HEK293 (cell line): ENCODE results near the gene MYCN.

ENCODE experiments used
- CTCF ChIA-PET: fragments of 350-600 bp; formaldehyde crosslinking; extraction: SDS; loops from one replicate; lab custom pipeline; 2021; ENCODE audit warnings: antibody characterized with exemption; lab: Yijun Ruan, JAX
- POLR2A ChIA-PET: fragments of 300-600 bp; formaldehyde crosslinking; extraction: SDS; loops from one replicate; lab custom pipeline; 2020; ENCODE audit warnings: antibody characterized with exemption, inconsistent platforms; lab: Yijun Ruan, JAX
- H3K27ac ChIP-seq: fragments of 200-500 bp; sonication (Bioruptor generic); 2 replicates; pipeline ENCODE4 v1.5.1; 2014; ENCODE audit warnings: low read depth, low read length, control low read depth, inconsistent platforms; ENCODE audit errors: extremely low read depth
- H3K36me3 ChIP-seq, 2 experiments: fragments of 200-500 bp in 1 of 2; sonication (Bioruptor generic) in 1 of 2; 1 replicate in 1 of 2; 2 replicates in 1 of 2; pipeline ENCODE4 v1.5.1; 2014 to 2017; ENCODE audit warnings: inconsistent platforms in 2 of 2, low read length in 2 of 2; ENCODE audit not compliant: control insufficient read depth in 2 of 2, insufficient read depth in 1 of 2
- H3K4me1 ChIP-seq: fragments of 200-500 bp; sonication (Bioruptor generic); 2 replicates; pipeline ENCODE4 v1.5.1; 2014; ENCODE audit warnings: mild to moderate bottlenecking, low read length, inconsistent platforms; ENCODE audit not compliant: control insufficient read depth, insufficient read depth
- H3K4me3 ChIP-seq: 2 replicates; pipeline ENCODE4 v1.5.1; 2011; ENCODE audit warnings: low read depth, mild to moderate bottlenecking, control low read depth, low read length, moderate library complexity
- H3K9me3 ChIP-seq: fragments of 200-500 bp; sonication (Bioruptor generic); 2 replicates; pipeline ENCODE4 v1.5.1; 2014; ENCODE audit warnings: low read depth, low read length, inconsistent platforms; ENCODE audit not compliant: control insufficient read depth, insufficient read depth
- HIC1 ChIP-seq: fragments of 450-650 bp; formaldehyde crosslinking; IDR thresholded peaks from 2 replicates; pipeline ENCODE4 v1.5.1; 2016; ENCODE audit warnings: missing biosample characterization, missing genetic modification characterization
- MZF1 ChIP-seq: fragments of 450-650 bp; formaldehyde crosslinking; IDR thresholded peaks from 2 replicates; pipeline ENCODE4 v1.5.1; 2017; ENCODE audit warnings: missing biosample characterization, missing genetic modification characterization, borderline replicate concordance
- TSHZ1 ChIP-seq: fragments of 450-650 bp; formaldehyde crosslinking; IDR thresholded peaks from 2 replicates; pipeline ENCODE4 v1.5.1; 2016; ENCODE audit warnings: missing biosample characterization, missing genetic modification characterization, borderline replicate concordance
- ZBTB1 ChIP-seq: fragments of 450-650 bp; formaldehyde crosslinking; IDR thresholded peaks from 2 replicates; pipeline ENCODE4 v1.5.1; 2016; ENCODE audit warnings: missing biosample characterization, missing genetic modification characterization
- ZBTB7A ChIP-seq: fragments of 450-650 bp; formaldehyde crosslinking; IDR thresholded peaks from 2 replicates; pipeline ENCODE4 v1.5.1; 2016; ENCODE audit warnings: low read depth, missing biosample characterization, missing genetic modification characterization
- ZFP3 ChIP-seq: fragments of 450-650 bp; formaldehyde crosslinking; IDR thresholded peaks from 2 replicates; pipeline ENCODE4 v1.5.1; 2016; ENCODE audit warnings: low read depth, missing biosample characterization, missing genetic modification characterization
- ZNF324 ChIP-seq: fragments of 450-650 bp; formaldehyde crosslinking; IDR thresholded peaks from 2 replicates; pipeline ENCODE4 v1.5.1; 2016; ENCODE audit warnings: missing biosample characterization, missing genetic modification characterization
- ZNF394 ChIP-seq: fragments of 450-650 bp; formaldehyde crosslinking; IDR thresholded peaks from 2 replicates; pipeline ENCODE4 v1.5.1; 2016; ENCODE audit warnings: missing biosample characterization, missing genetic modification characterization, mild to moderate bottlenecking, moderate library complexity, borderline replicate concordance
- ZNF596 ChIP-seq: fragments of 450-650 bp; IDR thresholded peaks from 2 replicates; pipeline ENCODE4 v1.5.0; 2018; ENCODE audit warnings: missing biosample characterization, mild to moderate bottlenecking, missing genetic modification characterization, moderate library complexity
- ZSCAN5A ChIP-seq: fragments of 450-650 bp; formaldehyde crosslinking; IDR thresholded peaks from 2 replicates; pipeline ENCODE4 v1.5.1; 2016; ENCODE audit warnings: missing biosample characterization, missing genetic modification characterization
- TF ChIP-seq, protein P1 (sequence below): fragments of 450-650 bp; formaldehyde crosslinking; IDR thresholded peaks from 2 replicates; pipeline ENCODE4 v1.5.1; 2017; ENCODE audit warnings: missing biosample characterization, missing genetic modification characterization
- TF ChIP-seq, protein P2 (sequence below): fragments of 450-650 bp; formaldehyde crosslinking; IDR thresholded peaks from 2 replicates; pipeline ENCODE4 v1.5.1; 2016; ENCODE audit warnings: missing biosample characterization, missing genetic modification characterization
- TF ChIP-seq, protein P3 (sequence below): fragments of 450-650 bp; formaldehyde crosslinking; optimal IDR thresholded peaks from 2 replicates; pipeline ENCODE3; 2016; ENCODE audit warnings: missing biosample characterization, mild to moderate bottlenecking, missing genetic modification characterization

The MYCN gene

GRCh38 chr2:15941871-15942710, 1.7 kb downstream of the MYCN start (continued):
- TF ChIP-seq MZF1 (tag by site-specific recombination) (no peak), ZNF596 (no peak), ZBTB1 (tag by site-specific recombination) (no peak), ZNF394 (peak; percentile 57; the same call in 1 of the 2 replicates)
- TF ChIP-seq, protein P1, sequence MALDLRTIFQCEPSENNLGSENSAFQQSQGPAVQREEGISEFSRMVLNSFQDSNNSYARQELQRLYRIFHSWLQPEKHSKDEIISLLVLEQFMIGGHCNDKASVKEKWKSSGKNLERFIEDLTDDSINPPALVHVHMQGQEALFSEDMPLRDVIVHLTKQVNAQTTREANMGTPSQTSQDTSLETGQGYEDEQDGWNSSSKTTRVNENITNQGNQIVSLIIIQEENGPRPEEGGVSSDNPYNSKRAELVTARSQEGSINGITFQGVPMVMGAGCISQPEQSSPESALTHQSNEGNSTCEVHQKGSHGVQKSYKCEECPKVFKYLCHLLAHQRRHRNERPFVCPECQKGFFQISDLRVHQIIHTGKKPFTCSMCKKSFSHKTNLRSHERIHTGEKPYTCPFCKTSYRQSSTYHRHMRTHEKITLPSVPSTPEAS (tag by site-specific recombination) = no peak
- TF ChIP-seq, protein P2, sequence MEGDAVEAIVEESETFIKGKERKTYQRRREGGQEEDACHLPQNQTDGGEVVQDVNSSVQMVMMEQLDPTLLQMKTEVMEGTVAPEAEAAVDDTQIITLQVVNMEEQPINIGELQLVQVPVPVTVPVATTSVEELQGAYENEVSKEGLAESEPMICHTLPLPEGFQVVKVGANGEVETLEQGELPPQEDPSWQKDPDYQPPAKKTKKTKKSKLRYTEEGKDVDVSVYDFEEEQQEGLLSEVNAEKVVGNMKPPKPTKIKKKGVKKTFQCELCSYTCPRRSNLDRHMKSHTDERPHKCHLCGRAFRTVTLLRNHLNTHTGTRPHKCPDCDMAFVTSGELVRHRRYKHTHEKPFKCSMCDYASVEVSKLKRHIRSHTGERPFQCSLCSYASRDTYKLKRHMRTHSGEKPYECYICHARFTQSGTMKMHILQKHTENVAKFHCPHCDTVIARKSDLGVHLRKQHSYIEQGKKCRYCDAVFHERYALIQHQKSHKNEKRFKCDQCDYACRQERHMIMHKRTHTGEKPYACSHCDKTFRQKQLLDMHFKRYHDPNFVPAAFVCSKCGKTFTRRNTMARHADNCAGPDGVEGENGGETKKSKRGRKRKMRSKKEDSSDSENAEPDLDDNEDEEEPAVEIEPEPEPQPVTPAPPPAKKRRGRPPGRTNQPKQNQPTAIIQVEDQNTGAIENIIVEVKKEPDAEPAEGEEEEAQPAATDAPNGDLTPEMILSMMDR (tag by site-specific recombination) = 0 out of 2 replicates have a peak, but pooled peaks have one; percentile 6
- TF ChIP-seq, all 188 proteins: peak for 6

DNA sequence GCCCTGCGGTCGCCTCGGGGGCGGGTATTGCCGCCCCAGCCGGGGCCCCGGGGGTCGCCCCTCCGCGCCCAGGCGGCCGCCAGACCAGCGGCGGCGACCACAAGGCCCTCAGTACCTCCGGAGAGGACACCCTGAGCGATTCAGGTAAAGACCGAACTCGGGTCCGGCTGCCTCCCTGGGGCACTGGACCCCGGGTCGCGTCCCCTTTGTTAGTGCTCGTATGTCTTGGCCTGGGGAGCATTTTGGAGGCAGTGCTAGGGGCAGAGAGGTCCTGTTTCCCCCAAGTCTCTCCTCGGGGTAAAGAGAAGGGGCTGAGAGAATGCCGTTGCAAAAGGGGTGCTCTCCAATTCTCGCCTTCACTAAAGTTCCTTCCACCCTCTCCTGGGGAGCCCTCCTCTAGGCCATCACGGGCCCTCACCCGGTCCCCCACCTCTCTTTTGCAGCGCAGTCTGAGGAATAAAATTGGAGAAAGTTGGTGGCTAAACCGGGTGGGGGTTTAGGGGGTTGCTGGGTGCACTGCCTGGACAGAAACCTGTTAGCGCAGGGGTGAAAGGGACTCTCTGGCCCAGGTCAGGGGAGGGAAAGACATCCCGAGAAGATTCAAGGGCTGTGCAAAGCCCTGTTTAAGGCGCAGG, 2.5 kb downstream of the MYCN start:
- Histone ChIP-seq H3K27ac (peak overlapping the region; percentile 62; the same call in 1 of the 2 replicates), H3K4me3 (peak overlapping the region; percentile 63), H3K36me3 (peaks cover 0 to 11% of the 10 kb centered on the region in 2 experiments; a peak in 1 of 3 replicates), H3K4me1 (peaks cover 8% of the 10 kb centered on the region), H3K9me3 (no peaks in the 10 kb centered on the region)
- TF ChIP-seq TSHZ1 (tag by site-specific recombination) = no peak
- TF ChIP-seq ZFP3 = no peak
- TF ChIP-seq ZBTB7A (tag by site-specific recombination) = no peak
- no peak for TF ChIP-seq ZNF324 (tag by site-specific recombination)
- no peak for TF ChIP-seq HIC1
- TF ChIP-seq ZSCAN5A (tag by site-specific recombination) = no peak
- TF ChIP-seq, protein P3, sequence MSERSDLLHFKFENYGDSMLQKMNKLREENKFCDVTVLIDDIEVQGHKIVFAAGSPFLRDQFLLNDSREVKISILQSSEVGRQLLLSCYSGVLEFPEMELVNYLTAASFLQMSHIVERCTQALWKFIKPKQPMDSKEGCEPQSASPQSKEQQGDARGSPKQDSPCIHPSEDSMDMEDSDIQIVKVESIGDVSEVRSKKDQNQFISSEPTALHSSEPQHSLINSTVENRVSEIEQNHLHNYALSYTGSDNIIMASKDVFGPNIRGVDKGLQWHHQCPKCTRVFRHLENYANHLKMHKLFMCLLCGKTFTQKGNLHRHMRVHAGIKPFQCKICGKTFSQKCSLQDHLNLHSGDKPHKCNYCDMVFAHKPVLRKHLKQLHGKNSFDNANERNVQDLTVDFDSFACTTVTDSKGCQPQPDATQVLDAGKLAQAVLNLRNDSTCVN = no peak
- POLR2A ChIA-PET = interaction anchor here (0.7 to 1.4 kb wide), 3 partner anchors 12 to 672 kb away, joined by 3 to 4 read pairs (median 3); no protein-coding TSS in a partner anchor
- CTCF ChIA-PET = interaction anchor here (0.8 to 1.1 kb wide), 3 partner anchors 9 to 551 kb away, joined by 4 read pairs; no protein-coding TSS in a partner anchor
